Tibial nerve (tissue), 4 donors: ENCODE data around the gene ZNF91. TPM values are rescaled to one million over a fixed set of nuclear protein-coding genes. Genes with fewer than 3 reads are reported as not detected.
A peak's percentile ranks its signal among the peaks of the same experiment; 100 is the strongest.

Source experiments
- DNase-seq, 2 donors: peaks; one replicate each; pipeline ENCODE4 v3.0.0-alpha.2; 2019; ENCODE audit warnings: low spot score in 2 of 2
- H3K27ac ChIP-seq, 4 donors: fragments of 200-600 bp; sonication (generic) in 3 of 4; one replicate each; pipeline ENCODE4 v1.5.1; 2017 to 2019; ENCODE audit warnings: mild to moderate bottlenecking in 1 of 4
- H3K27me3 ChIP-seq, 2 donors: fragments of 200-600 bp; sonication (generic) in 1 of 2; one replicate each; pipeline versions ENCODE4 v1.5.1 to v1.6.0; 2017 to 2019
- H3K36me3 ChIP-seq, 3 donors: fragments of 200-600 bp; sonication (generic); one replicate each; pipeline ENCODE4 v1.5.1; 2018 to 2019
- H3K4me1 ChIP-seq, 4 donors: fragments of 200-600 bp; sonication (generic) in 3 of 4; one replicate each; pipeline ENCODE4 v1.5.1; 2017 to 2019
- H3K4me3 ChIP-seq, 4 donors: fragments of 200-600 bp; sonication (generic) in 3 of 4; one replicate each; pipeline ENCODE4 v1.5.1; 2017 to 2019; ENCODE audit warnings: mild to moderate bottlenecking in 1 of 4, moderate library complexity in 1 of 4
- H3K9me3 ChIP-seq, 4 donors: fragments of 200-600 bp; sonication (generic) in 3 of 4; one replicate each; pipeline ENCODE4 v1.5.1; 2017 to 2019
- CTCF ChIP-seq, 5 experiments: fragments of 200-600 bp in 3 of 5; fragments of 450-650 bp in 2 of 5; sonication (generic) in 3 of 5; IDR thresholded peaks; one replicate each; pipeline ENCODE4 v1.5.1; 2016 to 2019; ENCODE audit warnings: antibody characterized with exemption in 5 of 5, mild to moderate bottlenecking in 3 of 5, moderate library complexity in 2 of 5
- EP300 ChIP-seq, 2 donors: sonication (generic); formaldehyde crosslinking; IDR thresholded peaks; one replicate each; pipeline ENCODE4 v1.6.1; 2017; ENCODE audit warnings: antibody characterized with exemption in 2 of 2, mild to moderate bottlenecking in 1 of 2
- POLR2A ChIP-seq, 2 donors: fragments of 450-650 bp; IDR thresholded peaks; one replicate each; pipeline ENCODE4 v1.6.1; 2017; ENCODE audit warnings: antibody characterized with exemption in 2 of 2, mild to moderate bottlenecking in 2 of 2, moderate library complexity in 2 of 2
- WGBS, 2 donors: methylation state at CpG; one replicate each; pipeline ENCODE4 v1.1.5; 2018; 5-methylcytosine and 5-hydroxymethylcytosine counted together
- total RNA-seq, 4 donors: library from RNA; depleted of rRNA; stranded (reverse); fragments of >200 nt; gene quantifications; one replicate each; pipeline ENCODE4 v1.1.0, GENCODE V29; 2016

Gene ZNF91
- total RNA-seq, 4 donors from 2014 or later = 63.5 to 83.1 (median 81.7) TPM

DNA sequence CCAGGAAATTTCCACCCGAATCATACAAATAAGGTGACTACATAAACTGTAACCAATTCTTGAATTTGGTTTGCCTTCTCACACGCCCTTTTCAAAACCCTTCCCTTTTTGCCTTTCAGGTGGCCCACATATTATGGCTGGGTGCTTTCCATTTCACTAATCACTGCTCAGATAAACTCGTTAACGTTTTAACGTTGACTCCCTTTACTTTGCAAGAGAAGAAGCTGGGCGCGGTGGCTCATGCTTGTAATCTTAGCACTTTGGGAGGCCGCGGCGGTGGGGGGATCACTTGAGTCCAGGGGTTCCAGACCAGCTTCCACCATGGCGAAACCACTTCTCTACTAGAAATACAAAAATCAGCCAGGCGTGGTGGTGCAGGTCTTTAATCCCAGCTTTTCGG lies 19.8 kb upstream of the ZNF91 start:
- H3K36me3 ChIP-seq = no peaks in the 10 kb centered on the region
- 12 to 14% methylated on average over 13 of the region's 13 CpGs for WGBS, 2 donors
- TF ChIP-seq EP300 (IDR thresholded peaks at IDR 0.05) (no peak), CTCF (IDR thresholded peaks at IDR 0.05) (no peak), POLR2A (IDR thresholded peaks at IDR 0.05) (no peak)
- H3K4me1 ChIP-seq = peaks cover 0 to 16% (median 3%) of the 10 kb centered on the region in 4 donors
- no peak overlapping the region for H3K27ac ChIP-seq
- H3K27me3 ChIP-seq = peaks cover 0 to 31% of the 10 kb centered on the region in 2 donors
- peak overlapping the region in 2 of 4 donors; percentile 43 to 45 for H3K4me3 ChIP-seq
- H3K9me3 ChIP-seq = no peaks in the 10 kb centered on the region
- no peak for DNase-seq

GRCh38 chr19:23410155-23410554 lies 14.9 kb upstream of the ZNF91 start:
- 50 to 55% methylated on average over 1 of the region's 1 CpG for WGBS, 2 donors
- Histone ChIP-seq H3K4me1 (peaks cover 0 to 6% (median under 1%) of the 10 kb centered on the region in 4 donors), H3K4me3 (no peak overlapping the region), H3K36me3 (no peaks in the 10 kb centered on the region), H3K9me3 (no peaks in the 10 kb centered on the region), H3K27ac (no peak overlapping the region), H3K27me3 (peaks cover 0 to 10% of the 10 kb centered on the region in 2 donors)
- DNase-seq = no peak
- TF ChIP-seq CTCF (IDR thresholded peaks at IDR 0.05) (no peak), EP300 (IDR thresholded peaks at IDR 0.05) (no peak), POLR2A (IDR thresholded peaks at IDR 0.05) (no peak)

DNA sequence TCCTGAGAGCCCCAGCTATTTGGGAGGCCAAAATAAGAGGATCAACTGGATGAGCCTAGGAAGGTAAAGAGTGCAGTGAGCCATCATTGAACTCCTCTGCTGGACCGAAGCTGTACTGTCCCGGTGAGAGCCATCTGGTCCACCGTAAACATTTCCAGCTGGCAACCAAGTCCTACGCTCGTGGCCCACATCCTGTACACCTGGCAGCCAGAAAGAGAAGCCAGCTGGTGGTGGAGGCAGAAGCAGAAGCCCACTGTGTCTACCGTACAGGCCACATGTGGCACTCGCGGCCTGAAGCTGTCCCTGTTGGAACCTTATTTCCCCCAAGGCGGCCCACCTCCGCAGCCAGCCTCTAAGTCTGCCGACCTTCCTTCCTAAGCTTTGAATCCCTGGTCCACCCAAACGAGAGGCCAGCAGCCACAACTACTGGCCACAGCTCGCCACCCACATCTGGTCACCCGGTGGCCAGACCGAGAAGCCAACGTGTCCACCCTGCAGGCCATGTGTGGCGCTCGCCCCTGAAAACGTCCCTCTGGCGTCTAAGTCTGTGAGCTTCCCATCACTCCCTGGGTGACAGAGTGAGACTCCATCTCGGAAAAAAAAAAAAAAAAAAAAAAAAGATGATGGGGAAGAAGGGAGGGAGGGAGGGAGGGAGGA lies 14.2 kb upstream of the ZNF91 start:
- TF ChIP-seq EP300 (IDR thresholded peaks at IDR 0.05) (no peak), POLR2A (IDR thresholded peaks at IDR 0.05) (no peak), CTCF (IDR thresholded peaks at IDR 0.05) (no peak)
- Histone ChIP-seq H3K27me3 (peaks cover 0 to 4% of the 10 kb centered on the region in 2 donors), H3K4me1 (no peaks in the 10 kb centered on the region), H3K9me3 (no peaks in the 10 kb centered on the region), H3K36me3 (no peaks in the 10 kb centered on the region), H3K27ac (no peak overlapping the region), H3K4me3 (no peak overlapping the region)
- DNase-seq = no peak
- 71 to 84% methylated on average over 21 of the region's 21 CpGs for WGBS, 2 donors

DNA sequence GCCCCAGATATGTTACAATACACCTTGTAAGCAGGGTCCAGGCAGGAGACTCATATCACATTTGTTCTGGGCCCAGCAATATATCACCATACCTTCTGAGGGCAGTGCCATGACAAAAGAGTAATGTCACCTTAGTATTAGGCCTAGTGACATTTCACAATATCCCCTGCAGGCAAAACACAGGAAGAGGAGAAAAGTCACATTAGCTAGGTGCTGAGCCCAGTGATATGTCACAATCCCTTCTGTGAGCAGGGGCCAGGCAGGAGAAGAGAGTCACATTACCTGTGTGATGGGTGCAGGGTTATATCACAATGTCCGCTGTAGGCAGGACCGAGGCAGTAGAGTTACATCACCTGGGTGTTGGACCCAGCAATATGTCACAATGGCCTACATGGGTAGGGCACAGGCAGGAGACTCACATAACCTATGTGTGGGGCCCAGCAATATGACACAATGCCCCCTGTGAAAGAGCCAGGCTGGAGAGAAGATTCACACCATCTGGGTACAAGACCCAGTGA lies 12.4 kb upstream of the ZNF91 start:
- Histone ChIP-seq H3K4me1 (no peaks in the 10 kb centered on the region), H3K27me3 (no peaks in the 10 kb centered on the region), H3K9me3 (no peaks in the 10 kb centered on the region), H3K27ac (no peak overlapping the region), H3K4me3 (no peak overlapping the region), H3K36me3 (no peaks in the 10 kb centered on the region)
- no peak for DNase-seq
- TF ChIP-seq CTCF (IDR thresholded peaks at IDR 0.05) (no peak), POLR2A (IDR thresholded peaks at IDR 0.05) (no peak), EP300 (IDR thresholded peaks at IDR 0.05) (no peak)
- WGBS, 2 donors = 92 to 97% methylated on average over 2 of the region's 2 CpGs

DNA sequence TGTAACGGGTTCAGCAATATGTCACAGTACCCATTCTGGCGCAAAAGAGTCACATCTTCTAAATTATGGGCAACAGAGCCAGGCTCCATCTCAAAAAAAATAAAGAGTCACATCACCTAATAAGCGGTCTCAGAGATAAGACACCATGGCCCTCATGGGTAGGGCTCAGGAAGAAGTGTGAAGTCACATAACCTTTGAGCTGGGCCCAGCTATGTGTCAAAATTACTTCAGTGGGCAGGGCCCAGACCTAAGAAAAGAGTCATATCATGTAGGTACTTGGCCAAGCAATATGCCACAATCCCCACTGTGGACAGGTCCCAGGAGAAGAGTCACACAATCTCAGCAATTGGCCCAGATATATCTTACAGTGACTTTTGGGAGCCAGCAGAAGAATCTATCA lies 11.4 kb upstream of the ZNF91 start:
- WGBS, 2 donors = 91 to 92% methylated on average over 3 of the region's 3 CpGs
- no peak for DNase-seq
- Histone ChIP-seq H3K4me1 (no peaks in the 10 kb centered on the region), H3K4me3 (no peak overlapping the region), H3K9me3 (no peaks in the 10 kb centered on the region), H3K27ac (peak overlapping the region in 1 of 4 donors; percentile 50), H3K36me3 (no peaks in the 10 kb centered on the region), H3K27me3 (no peaks in the 10 kb centered on the region)
- no peak for TF ChIP-seq EP300 (IDR thresholded peaks at IDR 0.05)
- TF ChIP-seq CTCF (IDR thresholded peaks at IDR 0.05) = no peak
- no peak for TF ChIP-seq POLR2A (IDR thresholded peaks at IDR 0.05)
